WI38 (cell line): ENCODE measurements around the gene BHLHE40.

Source experiments
- H3K4me3 ChIP-seq: 2 replicates; pipeline ENCODE4 v1.5.1; 2011; ENCODE audit warnings: low read depth, mild to moderate bottlenecking, control low read depth, low read length
- TF ChIP-seq, protein P1 (sequence below): IDR thresholded peaks from 2 replicates; pipeline ENCODE4 v1.5.1; 2012; ENCODE audit warnings: low read depth, mild to moderate bottlenecking, control low read depth, low read length

The BHLHE40 gene

GRCh38 chr3:4997946-4998345, 18.7 kb downstream of the BHLHE40 start:
- TF ChIP-seq, protein P1, sequence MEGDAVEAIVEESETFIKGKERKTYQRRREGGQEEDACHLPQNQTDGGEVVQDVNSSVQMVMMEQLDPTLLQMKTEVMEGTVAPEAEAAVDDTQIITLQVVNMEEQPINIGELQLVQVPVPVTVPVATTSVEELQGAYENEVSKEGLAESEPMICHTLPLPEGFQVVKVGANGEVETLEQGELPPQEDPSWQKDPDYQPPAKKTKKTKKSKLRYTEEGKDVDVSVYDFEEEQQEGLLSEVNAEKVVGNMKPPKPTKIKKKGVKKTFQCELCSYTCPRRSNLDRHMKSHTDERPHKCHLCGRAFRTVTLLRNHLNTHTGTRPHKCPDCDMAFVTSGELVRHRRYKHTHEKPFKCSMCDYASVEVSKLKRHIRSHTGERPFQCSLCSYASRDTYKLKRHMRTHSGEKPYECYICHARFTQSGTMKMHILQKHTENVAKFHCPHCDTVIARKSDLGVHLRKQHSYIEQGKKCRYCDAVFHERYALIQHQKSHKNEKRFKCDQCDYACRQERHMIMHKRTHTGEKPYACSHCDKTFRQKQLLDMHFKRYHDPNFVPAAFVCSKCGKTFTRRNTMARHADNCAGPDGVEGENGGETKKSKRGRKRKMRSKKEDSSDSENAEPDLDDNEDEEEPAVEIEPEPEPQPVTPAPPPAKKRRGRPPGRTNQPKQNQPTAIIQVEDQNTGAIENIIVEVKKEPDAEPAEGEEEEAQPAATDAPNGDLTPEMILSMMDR, result no peak
- H3K4me3 ChIP-seq, result no peak overlapping the region

DNA sequence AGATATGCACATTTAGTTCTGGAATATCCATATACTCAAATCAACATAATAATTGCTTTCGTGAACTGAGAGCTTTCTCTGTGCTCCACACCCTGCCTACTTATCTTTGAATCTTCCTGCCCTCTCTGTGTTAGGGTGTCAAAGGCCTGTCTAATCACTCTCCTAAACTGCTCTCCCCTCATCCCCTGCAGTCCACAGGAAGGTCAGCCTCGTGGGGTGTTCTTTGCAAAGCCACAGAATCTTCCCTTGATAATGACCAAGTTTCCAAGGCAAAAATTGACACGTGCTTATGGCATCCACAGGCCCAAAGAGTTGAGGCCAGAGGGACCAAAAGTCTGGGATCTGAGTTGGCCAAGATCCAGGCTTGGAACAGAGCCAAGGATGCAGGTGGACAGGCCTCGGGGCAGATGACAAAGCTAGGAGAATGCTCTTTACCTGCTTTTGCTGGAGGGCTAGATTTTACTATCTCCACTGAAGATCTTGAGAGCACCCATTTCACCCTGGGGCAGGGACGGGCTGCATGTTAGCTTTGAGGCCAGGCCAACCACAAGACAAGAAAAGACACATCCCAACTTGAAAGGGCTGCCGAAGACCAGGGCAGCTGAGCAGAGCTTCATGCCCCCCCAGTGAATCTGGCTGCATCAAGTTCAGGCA, 20.4 kb downstream of the BHLHE40 start:
- H3K4me3 ChIP-seq, result no peak overlapping the region
- TF ChIP-seq, protein P1, result no peak

GRCh38 chr3:5001135-5001534, 21.9 kb downstream of the BHLHE40 start:
- H3K4me3 ChIP-seq, result no peak overlapping the region
- TF ChIP-seq, protein P1, result no peak

- H3K4me3 ChIP-seq, result no peak overlapping the region
- TF ChIP-seq, protein P1, result no peak
Observed at GRCh38 chr3:5001805-5002173, 22.6 kb downstream of the BHLHE40 start.

GRCh38 chr3:5002174-5002870, 23.1 kb downstream of the BHLHE40 start:
- no peak overlapping the region for H3K4me3 ChIP-seq
- TF ChIP-seq, protein P1, result no peak

DNA sequence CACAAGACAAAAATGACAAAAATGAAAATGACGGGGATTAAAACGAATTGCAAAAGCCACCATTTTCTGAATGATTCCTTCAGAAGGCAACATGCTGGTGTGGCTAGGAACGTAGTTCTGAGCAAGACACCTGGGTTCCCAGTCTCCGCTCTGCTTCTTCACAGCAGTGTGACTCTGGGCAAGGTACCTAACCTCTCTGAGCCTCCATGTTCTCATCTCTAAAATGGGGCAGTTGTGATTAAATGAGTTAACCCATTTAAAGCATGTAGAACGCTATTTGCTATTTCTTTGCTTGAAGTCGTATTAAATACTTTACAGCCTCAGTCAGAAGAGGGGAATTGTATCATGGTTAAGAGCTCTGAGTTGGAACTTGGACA, 23.6 kb downstream of the BHLHE40 start:
- TF ChIP-seq, protein P1, result no peak
- H3K4me3 ChIP-seq, result no peak overlapping the region

DNA sequence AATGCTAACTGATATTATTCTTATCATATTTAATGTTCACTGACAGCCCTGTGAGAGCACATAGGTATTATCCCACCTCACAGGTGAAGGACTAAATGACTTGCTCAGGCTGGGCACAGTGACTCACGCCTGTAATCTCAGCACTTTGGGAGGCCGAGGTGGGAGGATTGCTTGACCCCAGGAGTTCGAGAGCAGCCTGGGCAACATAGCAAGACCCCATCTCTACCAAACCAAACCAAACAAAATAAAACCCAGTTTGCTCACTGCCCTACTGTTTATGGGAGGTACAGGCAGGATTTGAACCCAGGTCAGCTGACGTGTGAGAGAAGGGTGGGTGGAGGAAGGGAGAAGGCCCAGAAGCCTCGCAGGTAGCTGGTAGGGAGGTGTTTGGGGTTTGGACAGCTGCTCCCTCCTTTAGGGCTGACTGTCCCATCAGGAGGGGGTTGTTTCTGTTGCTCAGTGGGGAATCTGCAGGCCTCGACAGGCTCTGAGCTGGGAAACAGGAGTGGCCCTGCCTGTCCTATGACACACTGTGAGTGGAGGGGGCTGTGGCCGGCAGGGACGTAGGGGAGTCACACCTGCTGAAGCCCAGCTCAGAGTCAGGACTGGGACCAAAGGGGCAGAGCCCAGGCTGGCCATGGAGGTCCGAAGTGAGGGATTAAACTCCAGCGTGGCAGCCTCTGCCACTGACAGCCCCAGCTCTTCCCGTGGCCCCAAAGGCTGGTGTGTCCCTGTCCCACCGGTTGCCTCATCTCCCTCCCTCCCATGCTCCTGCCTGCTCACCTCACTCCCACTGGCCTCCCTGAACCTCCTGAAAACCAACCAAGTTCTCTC, 25.3 kb downstream of the BHLHE40 start:
- TF ChIP-seq, protein P1, result no peak
- no peak overlapping the region for H3K4me3 ChIP-seq
